Testis (tissue), 3 donors: ENCODE results near the gene MFGE8. TPM values are rescaled to one million over a fixed set of nuclear protein-coding genes. Genes with fewer than 3 reads are reported as not detected.

Source experiments
- DNase-seq: peaks from one replicate; pipeline ENCODE4 v3.0.0-alpha.2; 2019
- H3K27ac ChIP-seq, 2 donors: fragments of 200-600 bp; sonication (generic); one replicate each; pipeline ENCODE4 v1.5.1; 2019
- H3K27me3 ChIP-seq: fragments of 200-600 bp; sonication (generic); one replicate; pipeline ENCODE4 v1.5.1; 2019
- H3K36me3 ChIP-seq: fragments of 200-600 bp; sonication (generic); one replicate; pipeline ENCODE4 v1.5.1; 2017; ENCODE audit warnings: low read depth; ENCODE audit errors: missing control alignments
- H3K4me1 ChIP-seq: fragments of 200-600 bp; sonication (generic); one replicate; pipeline ENCODE4 v1.5.1; 2019
- H3K4me3 ChIP-seq, 2 donors: fragments of 200-600 bp; sonication (generic); one replicate each; pipeline ENCODE4 v1.5.1; 2017 to 2019
- H3K9me3 ChIP-seq: fragments of 200-600 bp; sonication (generic); one replicate; pipeline ENCODE4 v1.5.1; 2017
- POLR2A ChIP-seq: fragments of 450-650 bp; IDR thresholded peaks from one replicate; pipeline ENCODE4 v1.6.1; 2017; ENCODE audit warnings: antibody characterized with exemption, mild to moderate bottlenecking, moderate library complexity
- WGBS, 2 donors: methylation state at CpG; one replicate each; pipeline ENCODE4 v1.1.5; 2018; 5-methylcytosine and 5-hydroxymethylcytosine counted together
- intact Hi-C: fragments of 100-400 bp; cut with DNase I; formaldehyde crosslinking; loops from one replicate; pipeline ENCODE4 v1.15.1; 2023; ENCODE audit warnings: low total_unique reads
- polyA plus RNA-seq: library from polyadenylated mRNA; stranded (reverse); fragments of 350-450 nt; fragmentation: Illumina TruSeq; extraction: RNeasy Lipid Tissue Mini Kit (QIAGEN cat#74804); gene quantifications from one replicate; pipeline ENCODE4 v1.2.3, GENCODE V29; 2014; ENCODE audit warnings: low read depth, low replicate concordance; ENCODE audit not compliant: insufficient read depth
- total RNA-seq, 2 donors: library from RNA; depleted of rRNA; stranded (reverse); fragments of >200 nt; gene quantifications; one replicate each; pipeline ENCODE4 v1.2.3, GENCODE V29; 2016
- TF ChIP-seq, protein P1 (sequence below), 3 experiments: fragments of 450-650 bp in 2 of 3; fragments of 200-600 bp in 1 of 3; sonication (generic) in 1 of 3; IDR thresholded peaks; one replicate each; pipeline ENCODE4 v1.5.1; 2016 to 2019; ENCODE audit warnings: antibody characterized with exemption in 3 of 3, mild to moderate bottlenecking in 2 of 3, moderate library complexity in 1 of 3

Gene MFGE8
- total and polyA plus RNA-seq, 3 donors from 2014 or later: 137 to 260 (median 163) TPM

DNA sequence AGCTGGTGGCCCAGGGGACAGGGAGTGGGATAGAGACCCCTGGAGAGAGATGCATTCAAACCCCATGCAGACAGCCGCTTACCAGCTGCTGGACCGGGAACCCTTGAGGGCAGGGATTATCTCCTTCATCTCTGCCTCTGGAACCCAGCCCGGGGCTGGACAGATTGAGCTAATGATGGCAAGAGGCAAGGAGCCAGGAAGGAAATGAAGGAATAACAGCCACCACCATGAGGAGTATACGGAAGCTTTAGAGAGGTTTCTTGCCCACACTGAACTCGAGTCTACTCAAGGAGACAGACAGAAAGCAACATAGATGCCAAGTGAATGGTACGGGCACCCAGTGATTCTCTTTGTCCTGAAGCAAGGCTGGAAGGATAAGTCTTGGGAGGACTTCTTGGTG, 41.1 kb downstream of the MFGE8 start:
- DNase-seq: no peak
- no peak overlapping the region for H3K4me3 ChIP-seq
- no peaks in the 10 kb centered on the region for H3K36me3 ChIP-seq
- WGBS, 2 donors: 80 to 84% methylated on average over 5 to 6 of the region's 6 CpGs
- H3K9me3 ChIP-seq: no peaks in the 10 kb centered on the region
- H3K4me1 ChIP-seq: no peaks in the 10 kb centered on the region
- TF ChIP-seq, protein P1, sequence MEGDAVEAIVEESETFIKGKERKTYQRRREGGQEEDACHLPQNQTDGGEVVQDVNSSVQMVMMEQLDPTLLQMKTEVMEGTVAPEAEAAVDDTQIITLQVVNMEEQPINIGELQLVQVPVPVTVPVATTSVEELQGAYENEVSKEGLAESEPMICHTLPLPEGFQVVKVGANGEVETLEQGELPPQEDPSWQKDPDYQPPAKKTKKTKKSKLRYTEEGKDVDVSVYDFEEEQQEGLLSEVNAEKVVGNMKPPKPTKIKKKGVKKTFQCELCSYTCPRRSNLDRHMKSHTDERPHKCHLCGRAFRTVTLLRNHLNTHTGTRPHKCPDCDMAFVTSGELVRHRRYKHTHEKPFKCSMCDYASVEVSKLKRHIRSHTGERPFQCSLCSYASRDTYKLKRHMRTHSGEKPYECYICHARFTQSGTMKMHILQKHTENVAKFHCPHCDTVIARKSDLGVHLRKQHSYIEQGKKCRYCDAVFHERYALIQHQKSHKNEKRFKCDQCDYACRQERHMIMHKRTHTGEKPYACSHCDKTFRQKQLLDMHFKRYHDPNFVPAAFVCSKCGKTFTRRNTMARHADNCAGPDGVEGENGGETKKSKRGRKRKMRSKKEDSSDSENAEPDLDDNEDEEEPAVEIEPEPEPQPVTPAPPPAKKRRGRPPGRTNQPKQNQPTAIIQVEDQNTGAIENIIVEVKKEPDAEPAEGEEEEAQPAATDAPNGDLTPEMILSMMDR (IDR thresholded peaks at IDR 0.05): no peak
- TF ChIP-seq POLR2A: no peak
- no peak overlapping the region for H3K27ac ChIP-seq
- no peaks in the 10 kb centered on the region for H3K27me3 ChIP-seq
- intact Hi-C loops: no loop called here

DNA sequence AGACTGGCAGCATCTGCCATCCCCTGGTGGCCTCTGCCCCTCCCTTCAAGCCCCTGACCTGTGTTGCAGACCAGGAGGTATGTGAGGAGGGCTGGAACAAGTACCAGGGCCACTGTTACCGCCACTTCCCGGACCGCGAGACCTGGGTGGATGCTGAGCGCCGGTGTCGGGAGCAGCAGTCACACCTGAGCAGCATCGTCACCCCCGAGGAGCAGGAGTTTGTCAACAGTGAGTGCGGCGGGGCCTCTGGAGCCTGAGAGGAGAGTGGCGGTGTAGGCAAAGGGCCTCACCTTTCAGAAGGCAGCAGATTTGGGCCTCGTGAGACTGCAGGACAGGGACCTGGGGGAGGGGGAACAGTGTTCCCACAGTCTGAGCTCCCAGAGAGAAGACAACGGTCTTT, 41.9 kb downstream of the MFGE8 start:
- no peak for DNase-seq
- H3K4me1 ChIP-seq: no peaks in the 10 kb centered on the region
- no peaks in the 10 kb centered on the region for H3K27me3 ChIP-seq
- no peaks in the 10 kb centered on the region for H3K9me3 ChIP-seq
- intact Hi-C loops: no loop called here
- 90 to 95% methylated on average over 10 to 14 of the region's 14 CpGs for WGBS, 2 donors
- H3K27ac ChIP-seq: no peak overlapping the region
- no peaks in the 10 kb centered on the region for H3K36me3 ChIP-seq
- H3K4me3 ChIP-seq: no peak overlapping the region
- TF ChIP-seq, protein P1 (IDR thresholded peaks at IDR 0.05): no peak
- no peak for TF ChIP-seq POLR2A

DNA sequence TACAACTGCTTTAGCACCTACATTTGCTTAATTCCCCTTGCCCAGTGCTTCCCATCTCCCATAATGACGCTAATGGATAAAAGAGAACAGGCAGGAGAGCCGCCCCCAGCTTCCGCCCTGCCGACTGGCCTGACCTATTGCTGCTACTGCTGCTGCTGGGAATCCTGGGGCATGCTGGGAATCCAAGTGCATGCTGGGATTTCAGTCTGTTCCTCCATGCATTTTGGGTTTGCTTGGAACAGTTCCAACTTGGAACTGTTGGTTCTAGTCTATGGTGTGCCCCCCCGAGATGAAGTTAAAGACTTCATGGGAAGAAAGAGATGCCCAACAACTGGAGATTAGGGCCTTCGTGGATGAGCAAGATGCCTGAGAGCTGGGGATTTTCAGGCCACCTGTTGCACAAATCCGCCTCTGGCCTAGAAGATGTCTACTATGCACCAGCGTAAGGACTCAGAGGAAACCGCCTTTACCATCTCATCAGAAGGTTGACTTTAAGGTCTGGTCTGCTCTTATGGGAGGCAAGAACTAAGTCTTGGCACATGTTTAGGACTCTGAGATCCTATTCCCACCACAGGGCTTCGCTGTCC, 46.8 kb downstream of the MFGE8 start:
- Histone ChIP-seq H3K4me1 (no peaks in the 10 kb centered on the region), H3K27me3 (no peaks in the 10 kb centered on the region), H3K36me3 (no peaks in the 10 kb centered on the region), H3K4me3 (no peak overlapping the region), H3K9me3 (no peaks in the 10 kb centered on the region), H3K27ac (no peak overlapping the region)
- intact Hi-C loops: no loop called here
- no peak for TF ChIP-seq POLR2A
- TF ChIP-seq, protein P1 (IDR thresholded peaks at IDR 0.05): no peak
- 90 to 95% methylated on average over 9 to 10 of the region's 10 CpGs for WGBS, 2 donors
- no peak for DNase-seq

DNA sequence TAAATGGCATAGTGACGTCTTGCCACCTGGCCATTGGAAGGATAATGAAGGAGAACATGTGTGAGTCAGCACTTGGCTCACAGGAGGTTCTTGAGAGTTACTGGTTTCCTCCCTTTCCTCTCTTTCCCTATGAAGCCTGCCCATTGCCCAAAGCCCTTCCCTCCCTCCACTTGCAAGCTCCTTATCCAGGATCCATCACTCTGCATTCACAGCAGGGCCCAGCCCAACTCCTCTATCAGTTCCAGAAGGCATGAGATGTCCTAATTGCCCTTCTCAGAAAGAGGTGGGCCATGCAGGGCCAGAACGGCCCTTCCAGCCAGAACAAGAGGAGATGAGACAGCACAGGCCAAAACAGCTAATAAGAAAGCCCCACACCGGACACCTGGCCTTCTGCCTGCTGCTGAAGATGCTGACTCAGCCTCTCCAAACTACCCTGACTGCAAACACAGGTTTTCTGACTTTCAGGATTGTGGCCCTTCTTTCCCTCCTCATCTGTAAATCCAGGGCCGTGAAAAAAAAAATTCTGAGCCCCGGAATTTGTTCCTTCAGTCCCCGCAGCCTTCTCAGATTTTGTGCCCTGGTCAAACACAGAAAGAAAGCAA, 47.6 kb downstream of the MFGE8 start:
- Histone ChIP-seq H3K9me3 (no peaks in the 10 kb centered on the region), H3K27me3 (no peaks in the 10 kb centered on the region), H3K36me3 (no peaks in the 10 kb centered on the region), H3K4me1 (no peaks in the 10 kb centered on the region), H3K27ac (no peak overlapping the region), H3K4me3 (no peak overlapping the region)
- DNase-seq: no peak
- WGBS, 2 donors: 74 to 85% methylated on average over 6 of the region's 6 CpGs
- TF ChIP-seq, protein P1 (IDR thresholded peaks at IDR 0.05): no peak
- TF ChIP-seq POLR2A: no peak
- intact Hi-C loops: no loop called here
